Transverse colon (tissue), 4 donors: Measurements from ENCODE around the gene LGSN.

ENCODE experiments used
- CTCF ChIP-seq, 5 experiments: fragments of 200-600 bp in 3 of 5; fragments of 450-650 bp in 2 of 5; sonication (generic) in 3 of 5; IDR thresholded peaks; 1 replicate in 2 of 5; 2 replicates in 3 of 5; pipeline ENCODE4 v1.5.1; 2016 to 2017; ENCODE audit warnings: antibody characterized with exemption in 5 of 5, inconsistent platforms in 3 of 5, mild to moderate bottlenecking in 2 of 5, moderate library complexity in 1 of 5
- EP300 ChIP-seq: sonication (generic); formaldehyde crosslinking; IDR thresholded peaks from one replicate; pipeline ENCODE4 v1.6.1; 2017; ENCODE audit warnings: antibody characterized with exemption, low read depth
- POLR2A ChIP-seq: fragments of 450-650 bp; IDR thresholded peaks from one replicate; pipeline ENCODE4 v1.6.1; 2016; ENCODE audit warnings: antibody characterized with exemption, mild to moderate bottlenecking, moderate library complexity
- POLR2AphosphoS5 ChIP-seq, 3 donors: sonication (generic); formaldehyde crosslinking; IDR thresholded peaks; one replicate each; pipeline ENCODE4 v1.6.1; 2016; ENCODE audit warnings: antibody characterized with exemption in 3 of 3

- TF ChIP-seq POLR2AphosphoS5 (IDR thresholded peaks at IDR 0.05) (no peak), CTCF (IDR thresholded peaks at IDR 0.05) (no peak), POLR2A (no peak), EP300 (no peak)
Observed at GRCh38 chr6:63349401-63349800, 29.6 kb upstream of the LGSN start.
